ENCODE data around the gene ATRX.

- TF ChIP-seq CEBPB (IDR thresholded peaks at IDR 0.05; ENCODE audit: borderline replicate concordance in 1 of 2, low read depth in 2 of 2, low read length in 2 of 2) (no peak), POLR2A (IDR thresholded peaks at IDR 0.05; ENCODE audit: low read depth, low read length) (no peak), TAF1 (IDR thresholded peaks at IDR 0.05; ENCODE audit: borderline replicate concordance, low read depth, low read length) (no peak)
These were observed 17.2 kb downstream of the ATRX start for GRCh38 chrX:77768787-77769186.
